ENCODE results near the gene CRADD. TPM values are rescaled to one million over a fixed set of nuclear protein-coding genes. Genes with fewer than 3 reads are reported as not detected.

CRADD gene
- total RNA-seq, 1 donor = 12.9 TPM

GRCh38 chr12:93823616-93824391 is 146.6 kb downstream of the CRADD start:
- no peak for TF ChIP-seq CTCF (IDR thresholded peaks at IDR 0.05; ENCODE audit: insufficient read depth, low read length)
- DNase-seq (ENCODE audit: low read depth) = peak; percentile 47
- no peak overlapping the region for H3K4me3 ChIP-seq (ENCODE audit: low read depth, low read length)

DNA sequence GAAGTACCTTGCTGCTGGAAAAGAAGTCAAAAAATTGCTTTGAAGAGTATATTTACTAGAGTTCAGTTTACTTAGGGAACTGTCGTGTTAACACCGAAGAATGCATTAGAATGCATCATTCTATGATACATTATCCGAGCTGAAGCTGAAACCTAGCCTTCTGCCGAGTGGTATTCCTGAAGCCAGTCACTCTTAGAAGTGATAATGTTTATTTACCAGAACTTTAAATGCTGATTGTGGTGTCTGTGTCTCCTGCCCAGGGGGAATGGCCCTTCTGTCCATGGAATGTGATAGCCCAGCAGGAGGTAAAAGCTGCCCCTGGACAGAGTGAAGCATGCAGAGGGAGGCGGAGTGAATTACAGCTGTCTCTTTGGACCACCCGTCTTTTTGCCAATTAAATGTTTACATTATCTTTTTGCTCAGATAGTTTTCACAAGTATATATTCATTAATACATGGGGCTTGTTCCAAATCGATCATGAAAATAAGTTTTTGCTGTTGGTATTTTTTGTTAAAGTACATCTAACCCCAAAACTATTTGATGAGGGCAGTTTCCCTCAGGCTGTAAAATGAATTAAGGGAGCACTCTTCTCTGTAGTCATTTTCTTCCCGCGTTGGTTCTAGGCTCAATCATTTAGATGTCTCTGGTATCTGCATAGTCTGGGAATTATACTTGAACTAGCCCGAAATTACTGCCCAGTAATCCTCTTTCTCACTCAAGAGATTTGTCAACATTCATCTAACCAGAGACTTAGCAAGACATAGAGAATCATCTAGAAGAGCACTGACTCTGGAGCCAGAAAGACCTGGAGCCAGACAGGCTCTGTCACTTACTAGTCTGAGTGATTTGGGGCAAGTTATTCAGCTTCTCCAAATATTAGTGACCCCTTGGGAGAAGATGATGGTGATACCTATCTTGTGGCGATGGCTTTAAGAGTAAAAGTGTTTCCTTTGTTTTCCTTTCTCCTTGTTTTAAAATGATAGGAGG is 147.6 kb downstream of the CRADD start:
- H3K4me3 ChIP-seq (ENCODE audit: low read depth, low read length) = no peak overlapping the region
- DNase-seq (ENCODE audit: low read depth) = peak; percentile 37
- TF ChIP-seq CTCF (IDR thresholded peaks at IDR 0.05; ENCODE audit: insufficient read depth, low read length) = no peak

DNA sequence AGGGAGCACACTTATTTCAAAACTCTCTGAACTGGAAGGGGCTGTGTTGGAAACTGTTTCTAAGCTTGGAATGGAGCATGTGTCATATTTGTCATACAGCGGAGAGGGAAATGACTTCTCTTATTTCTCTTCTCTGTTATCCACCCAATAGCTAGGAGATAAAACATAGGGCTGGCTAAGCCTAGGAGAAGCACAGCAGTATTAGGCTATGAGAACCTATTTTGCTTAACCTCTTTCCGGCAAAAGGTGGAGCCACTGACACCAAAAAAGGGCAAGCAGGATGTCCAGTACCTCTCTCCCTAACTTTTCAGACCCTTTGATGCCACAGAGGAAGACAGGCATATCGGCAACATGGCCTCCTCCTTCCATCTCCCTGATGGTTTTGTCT is 148.3 kb downstream of the CRADD start:
- peak; percentile 12 for TF ChIP-seq CTCF (IDR thresholded peaks at IDR 0.05; ENCODE audit: insufficient read depth, low read length)
- no peak overlapping the region for H3K4me3 ChIP-seq (ENCODE audit: low read depth, low read length)
- DNase-seq (ENCODE audit: low read depth) = peak; percentile 56

- DNase-seq (ENCODE audit: low read depth) = peak; percentile 96
- no peak for TF ChIP-seq CTCF (IDR thresholded peaks at IDR 0.05; ENCODE audit: insufficient read depth, low read length)
- H3K4me3 ChIP-seq (ENCODE audit: low read depth, low read length) = no peak overlapping the region
Observed at GRCh38 chr12:93825931-93826555, 148.9 kb downstream of the CRADD start.

DNA sequence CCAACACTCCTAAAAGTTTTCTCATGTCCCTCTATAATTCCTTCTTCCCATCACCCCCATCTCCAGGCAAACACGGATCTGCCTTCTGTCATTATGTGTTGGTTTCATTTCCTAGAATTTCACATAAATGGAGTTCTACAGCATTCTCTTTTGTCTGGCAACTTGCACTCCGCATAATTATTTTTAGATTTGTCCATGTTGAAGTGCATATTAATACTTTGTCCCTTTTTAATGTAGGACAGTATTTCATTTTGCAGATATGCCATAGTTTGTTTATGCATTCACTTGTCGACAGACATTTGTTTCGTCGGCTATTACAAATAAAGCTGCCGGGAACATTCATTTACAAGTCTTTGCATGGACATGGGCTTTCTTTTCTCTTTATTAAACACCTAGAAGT is 150.0 kb downstream of the CRADD start:
- TF ChIP-seq CTCF (IDR thresholded peaks at IDR 0.05; ENCODE audit: insufficient read depth, low read length) = no peak
- H3K4me3 ChIP-seq (ENCODE audit: low read depth, low read length) = no peak overlapping the region
- no peak for DNase-seq (ENCODE audit: low read depth)

DNA sequence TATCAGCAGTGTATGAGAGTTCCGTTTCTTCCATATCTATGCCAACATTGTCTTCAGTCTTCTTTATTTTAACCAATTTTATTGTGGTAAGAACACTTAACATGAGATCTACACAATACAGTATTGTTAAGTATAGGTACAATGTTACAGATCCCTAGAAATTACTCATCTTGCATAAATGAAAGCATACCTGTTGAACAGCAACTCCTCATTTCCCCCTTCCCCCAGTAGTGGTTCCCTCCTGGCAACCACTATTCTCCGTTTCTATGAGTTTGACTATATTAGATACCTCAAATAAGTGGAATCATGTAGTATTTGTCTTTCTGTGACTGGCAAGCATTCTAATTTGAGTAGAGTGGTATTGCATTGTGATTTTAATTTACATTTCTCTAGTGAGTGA is 150.5 kb downstream of the CRADD start:
- no peak overlapping the region for H3K4me3 ChIP-seq (ENCODE audit: low read depth, low read length)
- TF ChIP-seq CTCF (IDR thresholded peaks at IDR 0.05; ENCODE audit: insufficient read depth, low read length) = no peak

More for the DNA sequence above, 150.5 kb downstream of the CRADD start:
- no peak for DNase-seq (ENCODE audit: low read depth)

Data from fibroblast of the aortic adventitia (primary cell).